Stimulated activated CD8-positive, alpha-beta memory T cell treated with anti-CD3 and anti-CD28 coated beads, Interleukin-2, amount 100 ng/mL, for 48 hours (primary cell): ENCODE measurements around the gene ZSCAN16.

Experiments used
- DNase-seq, 2 donors: peaks; one replicate each; pipeline ENCODE4 v3.0.0-alpha.2; 2020; ENCODE audit warnings: low read depth in 2 of 2

ZSCAN16 gene

GRCh38 chr6:28134015-28134414 is 9.6 kb downstream of the ZSCAN16 start:
- DNase-seq: no peak

GRCh38 chr6:28134716-28135115 is 10.3 kb downstream of the ZSCAN16 start:
- no peak for DNase-seq

- DNase-seq: no peak
Measured at GRCh38 chr6:28135393-28135792, 11.0 kb downstream of the ZSCAN16 start.

GRCh38 chr6:28136585-28137504 is 12.4 kb downstream of the ZSCAN16 start:
- DNase-seq: peak; percentile 60 to 68

GRCh38 chr6:28137505-28137981 is 13.1 kb downstream of the ZSCAN16 start:
- DNase-seq: no peak

- no peak for DNase-seq
Measured at GRCh38 chr6:28139860-28140543, 15.6 kb downstream of the ZSCAN16 start.

- no peak for DNase-seq
Measured at GRCh38 chr6:28140616-28141015, 16.2 kb downstream of the ZSCAN16 start.

GRCh38 chr6:28141500-28142329 is 17.3 kb downstream of the ZSCAN16 start, which contains the start of gene ZKSCAN8:
ZKSCAN8 (plus strand) TSS chr6:28141883; CDS start chr6:28148408, 6,525 bp downstream.
- DNase-seq: peak; percentile 65 to 66

GRCh38 chr6:28142446-28142845 is 18.0 kb downstream of the ZSCAN16 start:
- DNase-seq: no peak

- no peak for DNase-seq
Measured at GRCh38 chr6:28145231-28145630, 20.8 kb downstream of the ZSCAN16 start.

GRCh38 chr6:28152531-28152930 is 28.1 kb downstream of the ZSCAN16 start:
- DNase-seq: no peak

GRCh38 chr6:28153546-28153945 is 29.1 kb downstream of the ZSCAN16 start:
- DNase-seq: no peak

- no peak for DNase-seq
Measured at GRCh38 chr6:28154357-28154756, 29.9 kb downstream of the ZSCAN16 start.

GRCh38 chr6:28158318-28158717 is 33.9 kb downstream of the ZSCAN16 start:
- DNase-seq: no peak

GRCh38 chr6:28159029-28159607 is 34.7 kb downstream of the ZSCAN16 start:
- DNase-seq: no peak

GRCh38 chr6:28160233-28160632 is 35.8 kb downstream of the ZSCAN16 start:
- DNase-seq: no peak

GRCh38 chr6:28161410-28162079 is 37.1 kb downstream of the ZSCAN16 start:
- peak; percentile 71 to 81 for DNase-seq

GRCh38 chr6:28165563-28165962 is 41.2 kb downstream of the ZSCAN16 start:
- no peak for DNase-seq

- DNase-seq: no peak
Measured at GRCh38 chr6:28167068-28167467, 42.7 kb downstream of the ZSCAN16 start.

GRCh38 chr6:28167926-28168325 is 43.5 kb downstream of the ZSCAN16 start:
- no peak for DNase-seq

GRCh38 chr6:28171271-28171670 is 46.9 kb downstream of the ZSCAN16 start:
- DNase-seq: no peak
